Endodermal cell (in vitro differentiated cells): ENCODE results near the gene CALCOCO2. TPM values are rescaled to one million over a fixed set of nuclear protein-coding genes. Genes with fewer than 3 reads are reported as not detected.
A peak's percentile ranks its signal among the peaks of the same experiment; 100 is the strongest.

Experiments
- DNase-seq: peaks from one replicate; pipeline ENCODE4 v3.0.0-alpha.2; 2017
- H3K27ac ChIP-seq: 2 replicates; pipeline ENCODE4 v1.5.1; 2013; ENCODE audit warnings: mild to moderate bottlenecking, low read depth, low read length, moderate library complexity
- H3K27me3 ChIP-seq: 2 replicates; pipeline ENCODE4 v1.6.1; 2013; ENCODE audit warnings: mild to moderate bottlenecking, low read length, moderate library complexity; ENCODE audit not compliant: insufficient read depth, control insufficient read depth, poor library complexity, severe bottlenecking
- H3K36me3 ChIP-seq: 2 replicates; pipeline ENCODE4 v1.7.0; 2013; ENCODE audit warnings: mild to moderate bottlenecking, low read length, moderate library complexity; ENCODE audit not compliant: control insufficient read depth, insufficient read depth
- H3K4me1 ChIP-seq: one replicate; pipeline ENCODE4 v1.7.0; 2013; ENCODE audit warnings: low read length; ENCODE audit not compliant: control insufficient read depth, insufficient read depth
- H3K4me3 ChIP-seq: 2 replicates; pipeline ENCODE4 v1.5.1; 2013; ENCODE audit warnings: mild to moderate bottlenecking, low read length, moderate library complexity
- H3K9ac ChIP-seq: 2 replicates; pipeline ENCODE4 v1.6.1; 2013; ENCODE audit warnings: mild to moderate bottlenecking, low read length, moderate library complexity; ENCODE audit not compliant: poor library complexity, severe bottlenecking; ENCODE audit errors: extremely low read depth
- H3K9me3 ChIP-seq: 2 replicates; pipeline ENCODE4 v1.6.1; 2013; ENCODE audit warnings: mild to moderate bottlenecking, low read length, moderate library complexity; ENCODE audit not compliant: control insufficient read depth
- H3K27ac Mint-ChIP-seq: 2 replicates; pipeline ENCODE4 v1.8.0; 2020; ENCODE audit warnings: mixed read lengths
- H3K27me3 Mint-ChIP-seq: 2 replicates; pipeline ENCODE4 v1.8.0; 2021; ENCODE audit warnings: mild to moderate bottlenecking, mixed read lengths; ENCODE audit not compliant: insufficient read depth
- H3K36me3 Mint-ChIP-seq: 2 replicates; pipeline ENCODE4 v1.8.0; 2020; ENCODE audit warnings: low read depth, mixed read lengths
- H3K4me1 Mint-ChIP-seq: 2 replicates; pipeline ENCODE4 v1.8.0; 2020; ENCODE audit warnings: mixed read lengths
- H3K4me3 Mint-ChIP-seq: 2 replicates; pipeline ENCODE4 v1.8.0; 2020; ENCODE audit warnings: mild to moderate bottlenecking, moderate library complexity, mixed read lengths
- H3K9me3 Mint-ChIP-seq: 2 replicates; pipeline ENCODE4 v1.8.0; 2020; ENCODE audit warnings: mild to moderate bottlenecking, mixed read lengths
- WGBS, 2 experiments: methylation state at CpG; one replicate each; pipeline versions ENCODE4 v1.1.5 to v1.1.7; 2013; ENCODE audit warnings: missing lambda C conversion rate in 2 of 2, mixed read lengths in 1 of 2; ENCODE audit not compliant: insufficient coverage in 1 of 2, insufficient read length in 1 of 2; 5-methylcytosine and 5-hydroxymethylcytosine counted together
- total RNA-seq, 2 donors: library from RNA; stranded (reverse); fragmentation: NEBNext Ultra II Directional in 1 of 2; extraction: Animal tissue kit (Norgen Biotek cat#: 25700) in 1 of 2; gene quantifications; 2 replicates in 1 of 2; 3 replicates in 1 of 2; pipeline ENCODE4 v1.2.1, GENCODE V29; 2021
- TF ChIP-seq, protein P1 (sequence below): fragments of 200-600 bp; sonication (generic); conservative IDR thresholded peaks from 2 replicates; pipeline ENCODE4 v1.5.0; 2021; ENCODE audit warnings: antibody characterized with exemption, mild to moderate bottlenecking

The CALCOCO2 gene
- total RNA-seq, 2 donors from 2014 or later: 38.4 to 45.2 TPM

GRCh38 chr17:48873696-48874443 lies 43.0 kb downstream of the CALCOCO2 start:
- Mint-ChIP-seq H3K4me1 (peaks cover 44% of the 10 kb centered on the region), H3K27ac (peak overlapping the region; percentile 71), H3K4me3 (no peak overlapping the region), H3K36me3 (no peaks in the 10 kb centered on the region), H3K9me3 (no peaks in the 10 kb centered on the region), H3K27me3 (peaks cover 6% of the 10 kb centered on the region)
- Histone ChIP-seq H3K4me3 (no peak overlapping the region), H3K9me3 (no peaks in the 10 kb centered on the region), H3K9ac (no peak overlapping the region), H3K27ac (no peak overlapping the region), H3K4me1 (peaks cover 22% of the 10 kb centered on the region), H3K27me3 (no peaks in the 10 kb centered on the region), H3K36me3 (no peaks in the 10 kb centered on the region)
- WGBS, 2 experiments: 70 to 94% methylated on average over 2 to 3 of the region's 5 CpGs
- TF ChIP-seq, protein P1, sequence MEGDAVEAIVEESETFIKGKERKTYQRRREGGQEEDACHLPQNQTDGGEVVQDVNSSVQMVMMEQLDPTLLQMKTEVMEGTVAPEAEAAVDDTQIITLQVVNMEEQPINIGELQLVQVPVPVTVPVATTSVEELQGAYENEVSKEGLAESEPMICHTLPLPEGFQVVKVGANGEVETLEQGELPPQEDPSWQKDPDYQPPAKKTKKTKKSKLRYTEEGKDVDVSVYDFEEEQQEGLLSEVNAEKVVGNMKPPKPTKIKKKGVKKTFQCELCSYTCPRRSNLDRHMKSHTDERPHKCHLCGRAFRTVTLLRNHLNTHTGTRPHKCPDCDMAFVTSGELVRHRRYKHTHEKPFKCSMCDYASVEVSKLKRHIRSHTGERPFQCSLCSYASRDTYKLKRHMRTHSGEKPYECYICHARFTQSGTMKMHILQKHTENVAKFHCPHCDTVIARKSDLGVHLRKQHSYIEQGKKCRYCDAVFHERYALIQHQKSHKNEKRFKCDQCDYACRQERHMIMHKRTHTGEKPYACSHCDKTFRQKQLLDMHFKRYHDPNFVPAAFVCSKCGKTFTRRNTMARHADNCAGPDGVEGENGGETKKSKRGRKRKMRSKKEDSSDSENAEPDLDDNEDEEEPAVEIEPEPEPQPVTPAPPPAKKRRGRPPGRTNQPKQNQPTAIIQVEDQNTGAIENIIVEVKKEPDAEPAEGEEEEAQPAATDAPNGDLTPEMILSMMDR: no peak
- no peak for DNase-seq

- DNase-seq: peak; percentile 88
- H3K9me3 Mint-ChIP-seq: no peaks in the 10 kb centered on the region
- H3K4me3 Mint-ChIP-seq: no peak overlapping the region
- no peaks in the 10 kb centered on the region for H3K36me3 Mint-ChIP-seq
- Histone ChIP-seq H3K9ac (no peak overlapping the region), H3K36me3 (no peaks in the 10 kb centered on the region), H3K4me1 (no peaks in the 10 kb centered on the region), H3K9me3 (no peaks in the 10 kb centered on the region), H3K27ac (no peak overlapping the region), H3K4me3 (no peak overlapping the region), H3K27me3 (peaks cover 19% of the 10 kb centered on the region)
- H3K27ac Mint-ChIP-seq: no peak overlapping the region
- H3K27me3 Mint-ChIP-seq: peaks cover 36% of the 10 kb centered on the region
- TF ChIP-seq, protein P1: peak; percentile 96
- H3K4me1 Mint-ChIP-seq: no peaks in the 10 kb centered on the region
- WGBS, 2 experiments: 29 to 39% methylated on average over 7 to 12 of the region's 12 CpGs
These were observed 48.4 kb downstream of the CALCOCO2 start for GRCh38 chr17:48878920-48879898.

DNA sequence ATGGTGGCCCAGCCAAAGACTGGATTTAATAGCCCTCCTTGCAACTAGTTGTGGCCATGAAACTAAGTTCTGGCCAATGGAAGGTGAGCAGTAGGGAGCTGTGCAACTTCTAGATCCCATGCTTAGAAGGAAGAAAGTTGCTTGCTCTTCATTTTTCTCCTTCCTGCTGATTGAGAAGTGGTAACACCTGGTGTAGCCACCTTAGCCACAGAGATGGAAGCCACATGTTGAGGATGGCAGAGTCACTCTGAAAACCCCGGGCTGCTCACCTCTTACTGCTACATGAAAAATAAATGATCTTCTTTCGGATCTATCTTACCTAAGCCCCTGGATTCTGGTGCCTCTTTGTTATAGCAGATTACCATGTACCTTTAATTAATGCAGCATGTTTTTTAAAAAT lies 51.4 kb downstream of the CALCOCO2 start:
- Histone ChIP-seq H3K27me3 (peaks cover 19% of the 10 kb centered on the region), H3K36me3 (no peaks in the 10 kb centered on the region), H3K4me3 (no peak overlapping the region), H3K9ac (no peak overlapping the region), H3K9me3 (no peaks in the 10 kb centered on the region), H3K27ac (no peak overlapping the region), H3K4me1 (no peaks in the 10 kb centered on the region)
- no peaks in the 10 kb centered on the region for H3K9me3 Mint-ChIP-seq
- H3K36me3 Mint-ChIP-seq: no peaks in the 10 kb centered on the region
- no peaks in the 10 kb centered on the region for H3K4me1 Mint-ChIP-seq
- DNase-seq: no peak
- H3K4me3 Mint-ChIP-seq: no peak overlapping the region
- H3K27me3 Mint-ChIP-seq: peaks cover 34% of the 10 kb centered on the region
- TF ChIP-seq, protein P1: no peak
- no peak overlapping the region for H3K27ac Mint-ChIP-seq
- 91 to 94% methylated on average over 2 of the region's 2 CpGs for WGBS, 2 experiments
